SH-SY5Y (cell line): ENCODE data around the gene LPCAT2.

Experiments
- GATA2 ChIP-seq: IDR thresholded peaks from 2 replicates; pipeline ENCODE4 v1.6.1; 2011; ENCODE audit warnings: mild to moderate bottlenecking, low read depth, low read length
- GATA3 ChIP-seq: IDR thresholded peaks from 2 replicates; pipeline ENCODE4 v1.6.1; 2011; ENCODE audit warnings: low read depth, mild to moderate bottlenecking, low read length, moderate library complexity

- TF ChIP-seq GATA2 (no peak), GATA3 (no peak)
These were observed 29.9 kb upstream of the LPCAT2 start, which contains the start of gene MMP2 for GRCh38 chr16:55478827-55479429.
